H1 (cell line): ENCODE data around the gene LYPD6. TPM values are rescaled to one million over a fixed set of nuclear protein-coding genes. Genes with fewer than 3 reads are reported as not detected.

ENCODE experiments used
- CTCF ChIA-PET: fragments of 300-600 bp; sonication (Branson Sonifier 250); formaldehyde crosslinking; loops from one replicate; lab custom pipeline; 2021; ENCODE audit not compliant: partially characterized antibody; lab: Charles Lee
- POLR2A ChIA-PET: fragments of 300-600 bp; sonication (Branson Sonifier 250); formaldehyde crosslinking; loops from one replicate; lab custom pipeline; 2021; ENCODE audit warnings: inconsistent platforms; ENCODE audit not compliant: partially characterized antibody; lab: Charles Lee
- DNase-seq, 2 experiments: peaks; one replicate each; pipeline versions ENCODE4 v3.0.0 to v3.0.0-alpha.2; 2010 to 2022; ENCODE audit warnings: low spot score in 2 of 2, low read depth in 1 of 2, mixed read lengths in 1 of 2
- FAIRE-seq: peaks from 2 replicates; lab custom pipeline; 2011; peaks lifted over from hg19 to GRCh38; lab: Jason Lieb, UNC
- H2AFZ ChIP-seq: 2 replicates; pipeline ENCODE4 v1.8.1; 2012; ENCODE audit warnings: low read length, inconsistent platforms
- H2AK5ac ChIP-seq: 2 replicates; pipeline ENCODE4 v1.6.1; 2013; ENCODE audit warnings: low read depth, low read length
- H2BK120ac ChIP-seq: replicated peaks from 2 replicates; pipeline ENCODE3; 2013; ENCODE audit warnings: low read depth, low read length, inconsistent platforms
- H2BK12ac ChIP-seq: 2 replicates; pipeline ENCODE4 v1.6.1; 2013; ENCODE audit warnings: low read depth, low read length
- H2BK15ac ChIP-seq: 2 replicates; pipeline ENCODE4 v1.6.1; 2013; ENCODE audit warnings: low read length
- H2BK20ac ChIP-seq: 2 replicates; pipeline ENCODE4 v1.6.1; 2013; ENCODE audit warnings: low read length
- H2BK5ac ChIP-seq: 2 replicates; pipeline ENCODE4 v1.6.1; 2013; ENCODE audit warnings: low read depth, low read length
- H3K14ac ChIP-seq: 2 replicates; pipeline ENCODE4 v1.6.1; 2013; ENCODE audit warnings: inconsistent platforms; ENCODE audit not compliant: insufficient read length
- H3K18ac ChIP-seq: 2 replicates; pipeline ENCODE4 v1.6.1; 2013; ENCODE audit warnings: low read length; ENCODE audit errors: extremely low read depth
- H3K23ac ChIP-seq: 2 replicates; pipeline ENCODE4 v1.6.1; 2013; ENCODE audit warnings: inconsistent platforms; ENCODE audit not compliant: insufficient read length
- H3K23me2 ChIP-seq: 2 replicates; pipeline ENCODE4 v1.6.1; 2013; ENCODE audit warnings: low read depth, low read length
- H3K27ac ChIP-seq: 2 replicates; pipeline ENCODE4 v1.6.1; 2011; ENCODE audit warnings: low read depth, low read length, inconsistent platforms
- H3K27me3 ChIP-seq, 4 experiments: replicated peaks in 1 of 4; 1 replicate in 1 of 4; 2 replicates in 3 of 4; pipeline versions ENCODE4 v1.6.1 to v1.8.1; 2011 to 2013; ENCODE audit warnings: low read length in 3 of 4, mild to moderate bottlenecking in 3 of 4, inconsistent platforms in 2 of 4, mixed read lengths in 2 of 4, moderate library complexity in 1 of 4; ENCODE audit not compliant: control insufficient read depth in 3 of 4, insufficient read depth in 3 of 4; ENCODE audit errors: extremely low read depth in 1 of 4
- H3K36me3 ChIP-seq, 4 experiments: 2 replicates each; pipeline versions ENCODE4 v1.6.1 to v1.8.1; 2011 to 2013; ENCODE audit warnings: mild to moderate bottlenecking in 4 of 4, low read length in 3 of 4, moderate library complexity in 2 of 4, control low read depth in 1 of 4, inconsistent platforms in 1 of 4; ENCODE audit not compliant: insufficient read depth in 4 of 4, control insufficient read depth in 2 of 4
- H3K4ac ChIP-seq: replicated peaks from 2 replicates; pipeline ENCODE3; 2013; ENCODE audit warnings: low read length, low read depth, mixed read lengths, inconsistent platforms; ENCODE audit not compliant: insufficient read length
- H3K4me1 ChIP-seq, 4 experiments: replicated peaks in 1 of 4; 1 replicate in 1 of 4; 2 replicates in 3 of 4; pipeline versions ENCODE4 v1.6.1 to v1.8.1; 2011 to 2013; ENCODE audit warnings: low read length in 3 of 4, inconsistent platforms in 2 of 4, mixed read lengths in 1 of 4; ENCODE audit not compliant: insufficient read depth in 4 of 4, control insufficient read depth in 3 of 4
- H3K4me2 ChIP-seq, 2 experiments: 2 replicates each; pipeline versions ENCODE4 v1.6.1 to v1.8.1; 2011 to 2013; ENCODE audit warnings: low read depth in 2 of 2, low read length in 2 of 2, control low read depth in 1 of 2, inconsistent platforms in 1 of 2, mild to moderate bottlenecking in 1 of 2; ENCODE audit not compliant: insufficient read depth in 1 of 2
- H3K4me3 ChIP-seq, 4 experiments: fragments of 200-600, 300-600 bp in 1 of 4; sonication (generic), shearing (Covaris generic), sonication (Bioruptor Twin) in 1 of 4; 2 replicates each; pipeline versions ENCODE4 v1.5.1 to v1.8.1; 2011 to 2016; ENCODE audit warnings: low read length in 4 of 4, low read depth in 3 of 4, control low read depth in 2 of 4, inconsistent platforms in 2 of 4, mild to moderate bottlenecking in 2 of 4, mixed read lengths in 1 of 4, moderate library complexity in 1 of 4; ENCODE audit not compliant: insufficient read depth in 2 of 4; ENCODE audit errors: extremely low read depth in 1 of 4
- H3K56ac ChIP-seq: replicated peaks from 2 replicates; pipeline ENCODE3; 2013; ENCODE audit warnings: low read depth, mild to moderate bottlenecking, mixed read lengths, low read length, inconsistent platforms; ENCODE audit not compliant: insufficient read length
- H3K79me1 ChIP-seq: 2 replicates; pipeline ENCODE4 v1.6.1; 2013; ENCODE audit warnings: low read depth, low read length, control low read depth
- H3K79me2 ChIP-seq, 2 experiments: 2 replicates each; pipeline versions ENCODE4 v1.6.1 to v1.8.1; 2012 to 2013; ENCODE audit warnings: low read length in 2 of 2, mild to moderate bottlenecking in 2 of 2, inconsistent platforms in 1 of 2; ENCODE audit not compliant: insufficient read depth in 2 of 2, control insufficient read depth in 1 of 2
- H3K9ac ChIP-seq, 4 experiments: replicated peaks in 1 of 4; 1 replicate in 1 of 4; 2 replicates in 3 of 4; pipeline versions ENCODE4 v1.6.1 to v1.8.1; 2011 to 2013; ENCODE audit warnings: low read depth in 3 of 4, low read length in 3 of 4, control low read depth in 2 of 4, mild to moderate bottlenecking in 2 of 4, moderate library complexity in 2 of 4, inconsistent platforms in 1 of 4; ENCODE audit errors: extremely low read depth in 1 of 4
- H3K9me3 ChIP-seq, 2 experiments: 2 replicates each; pipeline versions ENCODE4 v1.6.1 to v1.8.1; 2012 to 2013; ENCODE audit warnings: mild to moderate bottlenecking in 2 of 2, moderate library complexity in 2 of 2, control low read depth in 1 of 2, inconsistent platforms in 1 of 2, low read depth in 1 of 2, low read length in 1 of 2, mixed read lengths in 1 of 2; ENCODE audit not compliant: insufficient read depth in 2 of 2
- H4K20me1 ChIP-seq, 2 experiments: replicated peaks in 1 of 2; 2 replicates each; pipeline versions ENCODE3 to v1.8.1; 2011 to 2013; ENCODE audit warnings: inconsistent platforms in 2 of 2, low read length in 2 of 2, mild to moderate bottlenecking in 1 of 2; ENCODE audit not compliant: insufficient read depth in 2 of 2, control insufficient read depth in 1 of 2
- H4K5ac ChIP-seq: 2 replicates; pipeline ENCODE4 v1.6.1; 2013; ENCODE audit warnings: low read length, low read depth, mixed read lengths, inconsistent platforms; ENCODE audit not compliant: insufficient read length
- H4K8ac ChIP-seq: 2 replicates; pipeline ENCODE4 v1.8.0; 2013; ENCODE audit warnings: mild to moderate bottlenecking, moderate library complexity, low read length, inconsistent platforms; ENCODE audit not compliant: insufficient read depth; ENCODE audit errors: extremely low read depth
- H4K91ac ChIP-seq: replicated peaks from 2 replicates; pipeline ENCODE3; 2013; ENCODE audit warnings: low read length, mixed read lengths, inconsistent platforms; ENCODE audit not compliant: insufficient read length
- BCL11A ChIP-seq, 2 experiments: IDR thresholded peaks; one replicate each; pipeline ENCODE4 v1.6.1; 2011; ENCODE audit warnings: low read depth in 2 of 2, low read length in 2 of 2, mild to moderate bottlenecking in 2 of 2
- E2F6 ChIP-seq: IDR thresholded peaks from 2 replicates; pipeline ENCODE4 v1.6.1; 2012; ENCODE audit warnings: inconsistent platforms
- HDAC6 ChIP-seq: IDR thresholded peaks from one replicate; pipeline ENCODE4 v1.7.1; 2012; ENCODE audit warnings: low read depth, mild to moderate bottlenecking, inconsistent platforms, low read length, moderate library complexity
- KDM1A ChIP-seq: fragments of 200-600, 300-600 bp; sonication (generic); IDR thresholded peaks from 2 replicates; pipeline ENCODE4 v1.7.1; 2016; ENCODE audit warnings: mild to moderate bottlenecking, low read length, borderline replicate concordance
- POLR2AphosphoS5 ChIP-seq: IDR thresholded peaks from 2 replicates; pipeline ENCODE4 v1.6.1; 2011; ENCODE audit warnings: low read depth, low read length
- RFX5 ChIP-seq: IDR thresholded peaks from 2 replicates; pipeline ENCODE4 v1.6.1; 2011; ENCODE audit warnings: low read depth, low read length, improper control_type of control experiment, borderline replicate concordance
- SIX5 ChIP-seq: IDR thresholded peaks from 2 replicates; pipeline ENCODE4 v1.6.1; 2011; ENCODE audit warnings: mild to moderate bottlenecking, low read depth, low read length
- SRF ChIP-seq: IDR thresholded peaks from 2 replicates; pipeline ENCODE4 v1.6.1; 2011; ENCODE audit warnings: mild to moderate bottlenecking, low read depth, low read length, moderate library complexity
- SUZ12 ChIP-seq: fragments of 200-600 bp; sonication (generic); IDR thresholded peaks from 2 replicates; pipeline ENCODE4 v1.6.1; 2012; ENCODE audit warnings: mild to moderate bottlenecking, inconsistent platforms, low read length, moderate library complexity, mixed read lengths
- TAF7 ChIP-seq: optimal IDR thresholded peaks from 2 replicates; pipeline ENCODE3; 2011; ENCODE audit warnings: low read depth, mild to moderate bottlenecking, inconsistent platforms, low read length, moderate library complexity, borderline replicate concordance
- WGBS, 2 experiments: shearing (Covaris generic) in 1 of 2; methylation state at CpG; one replicate each; pipeline versions ENCODE4 v1.1.6 to v1.1.7; 2013 to 2015; ENCODE audit warnings: low lambda C conversion rate in 2 of 2, mixed read lengths in 2 of 2, inconsistent platforms in 1 of 2, low coverage in 1 of 2, missing lambda C conversion rate in 1 of 2; ENCODE audit not compliant: insufficient replicate concordance in 2 of 2, insufficient coverage in 1 of 2, insufficient read length in 1 of 2; ENCODE audit errors: extremely low coverage in 1 of 2, missing lambda C conversion rate in 1 of 2; 5-methylcytosine and 5-hydroxymethylcytosine counted together
- polyA plus RNA-seq, 7 experiments: library from polyadenylated mRNA; depleted of rRNA in 3 of 7; stranded (reverse) in 5 of 7; unstranded in 2 of 7; fragments of >200 nt in 5 of 7; fragments of 200-250 nt in 2 of 7; gene quantifications; 1 replicate in 5 of 7; 2 replicates in 1 of 7; 4 replicates in 1 of 7; pipeline versions ENCODE4 v1.2.1 to v1.2.3, GENCODE V29; 2011 to 2013; ENCODE audit warnings: missing spikeins in 2 of 7, mixed read lengths in 2 of 7
- total RNA-seq: library from RNA; stranded (reverse); fragmentation: NEBNext Ultra II Directional; extraction: Animal tissue kit (Norgen Biotek cat#: 25700); gene quantifications from 2 replicates; pipeline ENCODE4 v1.2.1, GENCODE V29; 2021

LYPD6 gene
- total and polyA plus RNA-seq, 2 of the 8 experiments (the other 6 are each of a cell fraction or from before 2014, with no cell fraction given), result 5.6 to 8.9 TPM

GRCh38 chr2:149423630-149424029, 93.2 kb downstream of the LYPD6 start:
- no peak overlapping the region for H3K56ac ChIP-seq
- H3K14ac ChIP-seq, result no peak overlapping the region
- H2BK20ac ChIP-seq, result no peak overlapping the region
- H3K9me3 ChIP-seq, result no peaks in the 10 kb centered on the region
- CTCF ChIA-PET, result interaction anchor here (0.6 to 1.2 kb wide), 3 partner anchors 13 to 342 kb away, joined by 3 to 4 read pairs (median 3); no protein-coding TSS in a partner anchor
- no peak overlapping the region for H4K8ac ChIP-seq
- no peak overlapping the region for H4K91ac ChIP-seq
- no peak overlapping the region for H3K4me3 ChIP-seq
- no peak overlapping the region for H4K5ac ChIP-seq
- no peak overlapping the region for H2AFZ ChIP-seq
- no peak overlapping the region for H2BK12ac ChIP-seq
- H3K4me2 ChIP-seq, result no peak overlapping the region
- no peak overlapping the region for H3K18ac ChIP-seq
- no peak overlapping the region for H2AK5ac ChIP-seq
- no peaks in the 10 kb centered on the region for H3K23me2 ChIP-seq
- H3K27ac ChIP-seq, result no peak overlapping the region
- H3K79me2 ChIP-seq, result no peaks in the 10 kb centered on the region
- no peaks in the 10 kb centered on the region for H3K79me1 ChIP-seq
- no peak overlapping the region for H3K9ac ChIP-seq
- DNase-seq, result no peak
- no peaks in the 10 kb centered on the region for H3K36me3 ChIP-seq
- POLR2A ChIA-PET, result interaction anchor here (0.7 kb wide), 1 partner anchor 12 kb away, joined by 4 read pairs; no protein-coding TSS in a partner anchor
- peaks cover 0 to 5% (median 2%) of the 10 kb centered on the region in 4 experiments; a peak in 4 of 7 replicates for H3K4me1 ChIP-seq
- no peak overlapping the region for H2BK15ac ChIP-seq
- H3K23ac ChIP-seq, result no peak overlapping the region
- no peak overlapping the region for H2BK120ac ChIP-seq
- no peaks in the 10 kb centered on the region for H3K27me3 ChIP-seq
- no peak overlapping the region for H3K4ac ChIP-seq
- 84% methylated on average over 4 of the region's 4 CpGs; no CpG with 5 or more reads in 1 of the 2 experiments for WGBS, 2 experiments
- H2BK5ac ChIP-seq, result no peak overlapping the region
- H4K20me1 ChIP-seq, result no peaks in the 10 kb centered on the region
- no peak for FAIRE-seq
- no peak for TF ChIP-seq KDM1A
- TF ChIP-seq RFX5, result no peak
- no peak for TF ChIP-seq HDAC6
- TF ChIP-seq SUZ12, result no peak
- no peak for TF ChIP-seq BCL11A (IDR thresholded peaks at IDR 0.05; ENCODE audit: low read depth in 2 of 2, low read length in 2 of 2)
- no peak for TF ChIP-seq E2F6
- no peak for TF ChIP-seq TAF7
- no peak for TF ChIP-seq SRF
- no peak for TF ChIP-seq SIX5
- TF ChIP-seq POLR2AphosphoS5, result no peak
